Fibroblast of the aortic adventitia (primary cell): ENCODE measurements around the gene CCDC91. TPM values are rescaled to one million over a fixed set of nuclear protein-coding genes. Genes with fewer than 3 reads are reported as not detected.

Experiments
- DNase-seq: peaks from one replicate; pipeline ENCODE4 v3.0.0-alpha.2; 2010; ENCODE audit warnings: low read depth
- H3K4me3 ChIP-seq: 2 replicates; pipeline ENCODE4 v1.5.1; 2011; ENCODE audit warnings: low read depth, mild to moderate bottlenecking, control low read depth, low read length, moderate library complexity
- CTCF ChIP-seq: IDR thresholded peaks from 2 replicates; pipeline ENCODE4 v1.5.1; 2011; ENCODE audit warnings: mild to moderate bottlenecking, low read length, control low read depth, inconsistent platforms; ENCODE audit not compliant: insufficient read depth
- total RNA-seq: library from RNA; depleted of rRNA; stranded (reverse); fragments of >200 nt; gene quantifications from 2 replicates; pipeline ENCODE4 v1.2.3, GENCODE V29; 2012; ENCODE audit warnings: low replicate concordance

CCDC91 gene
- total RNA-seq, 1 donor, result 37.4 TPM

GRCh38 chr12:28294300-28294699 is 104.0 kb downstream of the CCDC91 start:
- no peak for DNase-seq
- H3K4me3 ChIP-seq, result no peak overlapping the region
- TF ChIP-seq CTCF, result no peak

- TF ChIP-seq CTCF, result no peak
- DNase-seq, result no peak
- no peak overlapping the region for H3K4me3 ChIP-seq
Observed at GRCh38 chr12:28296287-28296686, 106.0 kb downstream of the CCDC91 start.

GRCh38 chr12:28303192-28303591 is 112.9 kb downstream of the CCDC91 start:
- DNase-seq, result no peak
- H3K4me3 ChIP-seq, result no peak overlapping the region
- no peak for TF ChIP-seq CTCF

GRCh38 chr12:28306535-28306934 is 116.3 kb downstream of the CCDC91 start:
- no peak for TF ChIP-seq CTCF
- DNase-seq, result no peak
- H3K4me3 ChIP-seq, result no peak overlapping the region

GRCh38 chr12:28308891-28309290 is 118.6 kb downstream of the CCDC91 start:
- peak; percentile 8 for DNase-seq
- no peak for TF ChIP-seq CTCF

GRCh38 chr12:28313631-28314030 is 123.4 kb downstream of the CCDC91 start:
- DNase-seq, result peak; percentile 49

More at GRCh38 chr12:28308891-28309290, 118.6 kb downstream of the CCDC91 start:
- no peak overlapping the region for H3K4me3 ChIP-seq

More at GRCh38 chr12:28313631-28314030, 123.4 kb downstream of the CCDC91 start:
- no peak for TF ChIP-seq CTCF
- no peak overlapping the region for H3K4me3 ChIP-seq
